Esophagus squamous epithelium (tissue), 5 donors: ENCODE data around the gene DACT2. TPM values are rescaled to one million over a fixed set of nuclear protein-coding genes. Genes with fewer than 3 reads are reported as not detected.

Source experiments
- DNase-seq: peaks from one replicate; lab custom pipeline; 2025; lab: John Stamatoyannopoulos, UW
- H3K27ac ChIP-seq, 4 donors: fragments of 200-600 bp; sonication (generic); one replicate each; pipeline ENCODE4 v1.5.1; 2016 to 2019; ENCODE audit warnings: mild to moderate bottlenecking in 1 of 4
- H3K27me3 ChIP-seq, 4 donors: fragments of 200-600 bp; sonication (generic); 1 replicate in 3 of 4; 2 replicates in 1 of 4; pipeline versions ENCODE4 v1.5.1 to v1.6.0; 2017 to 2021; ENCODE audit warnings: antibody characterized with exemption in 1 of 4
- H3K36me3 ChIP-seq, 3 donors: fragments of 200-600 bp; sonication (generic); one replicate each; pipeline ENCODE4 v1.5.1; 2016 to 2019
- H3K4me1 ChIP-seq, 3 donors: fragments of 200-600 bp; sonication (generic); one replicate each; pipeline ENCODE4 v1.5.1; 2017 to 2019
- H3K4me3 ChIP-seq, 4 donors: fragments of 200-600 bp; sonication (generic); 1 replicate in 3 of 4; 2 replicates in 1 of 4; pipeline ENCODE4 v1.5.1; 2016 to 2019; ENCODE audit warnings: mild to moderate bottlenecking in 2 of 4, moderate library complexity in 1 of 4
- H3K9me3 ChIP-seq, 3 donors: fragments of 200-600 bp; sonication (generic); one replicate each; pipeline ENCODE4 v1.5.1; 2016 to 2019
- CTCF ChIP-seq, 6 experiments: fragments of 450-650 bp in 4 of 6; fragments of 200-600 bp in 2 of 6; sonication (generic) in 2 of 6; IDR thresholded peaks; one replicate each; pipeline ENCODE4 v1.5.1; 2016 to 2019; ENCODE audit warnings: antibody characterized with exemption in 6 of 6, mild to moderate bottlenecking in 4 of 6, moderate library complexity in 4 of 6
- POLR2A ChIP-seq, 4 donors: fragments of 450-650 bp; IDR thresholded peaks; one replicate each; pipeline ENCODE4 v1.6.1; 2017; ENCODE audit warnings: antibody characterized with exemption in 4 of 4, mild to moderate bottlenecking in 4 of 4, moderate library complexity in 3 of 4
- WGBS, 2 donors: methylation state at CpG; one replicate each; pipeline ENCODE4 v1.1.5; 2018; 5-methylcytosine and 5-hydroxymethylcytosine counted together
- intact Hi-C: fragments of 100-400 bp; cut with DNase I; formaldehyde crosslinking; loops from one replicate; pipeline ENCODE4 v1.15.0; 2022
- total RNA-seq, 4 donors: library from RNA; depleted of rRNA; stranded (reverse); fragments of >200 nt; gene quantifications; one replicate each; pipeline ENCODE4 v1.1.0, GENCODE V29; 2016
- donor health status: DM: yes; HTN: yes; CAD: no.

The DACT2 gene
- total RNA-seq, 4 donors from 2014 or later = 0.57 to 2.8 (median 1.9) TPM

DNA sequence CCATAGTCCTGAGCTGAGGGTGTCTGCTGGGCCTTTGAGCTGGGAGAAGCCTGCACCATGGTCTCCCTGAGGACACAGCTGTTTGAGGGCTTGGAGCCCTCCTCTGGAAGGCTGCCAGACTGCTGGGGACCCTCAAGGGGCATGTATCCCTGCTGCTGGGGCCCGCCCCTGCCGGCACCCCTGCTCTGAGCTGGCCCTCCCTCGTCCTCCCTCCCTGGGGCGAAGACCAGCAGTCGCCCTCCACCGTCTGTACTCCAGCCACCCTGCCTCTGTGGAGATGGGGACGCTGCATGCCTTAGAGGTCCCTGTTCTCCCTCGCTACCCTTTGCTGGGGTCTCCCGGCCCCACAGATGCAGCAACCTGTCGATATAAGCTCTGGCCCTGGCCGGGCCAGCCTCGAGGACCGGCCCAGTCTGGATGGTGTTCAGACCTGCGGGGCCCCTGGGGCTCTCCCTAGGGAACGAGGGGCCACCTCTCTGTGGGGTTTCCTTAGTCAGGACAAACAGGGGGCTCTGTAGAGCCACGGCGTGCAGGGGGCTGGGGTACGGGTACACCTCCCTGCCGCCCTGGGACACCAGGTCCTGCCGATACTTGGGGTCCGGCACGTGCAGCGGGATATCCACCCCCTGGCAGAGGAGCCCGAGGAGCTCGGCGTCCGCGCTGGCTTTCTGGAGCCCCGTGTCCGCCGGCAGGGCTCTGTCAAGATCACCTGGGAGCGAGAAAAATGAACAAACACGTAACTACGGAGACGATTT lies 11.0 kb downstream of the DACT2 start:
- Histone ChIP-seq H3K4me1 (peaks cover 3 to 17% (median 4%) of the 10 kb centered on the region in 3 donors), H3K4me3 (no peak overlapping the region), H3K27ac (no peak overlapping the region), H3K36me3 (peaks cover 0 to 18% (median 0%) of the 10 kb centered on the region in 3 donors), H3K27me3 (peaks cover 0 to 1% (median 0%) of the 10 kb centered on the region in 4 donors), H3K9me3 (no peaks in the 10 kb centered on the region)
- no peak for DNase-seq
- intact Hi-C loops = no loop called here
- no peak for TF ChIP-seq CTCF (IDR thresholded peaks at IDR 0.05)
- TF ChIP-seq POLR2A (IDR thresholded peaks at IDR 0.05) = no peak
- WGBS, 2 donors = 93 to 97% methylated on average over 8 to 11 of the region's 35 CpGs

DNA sequence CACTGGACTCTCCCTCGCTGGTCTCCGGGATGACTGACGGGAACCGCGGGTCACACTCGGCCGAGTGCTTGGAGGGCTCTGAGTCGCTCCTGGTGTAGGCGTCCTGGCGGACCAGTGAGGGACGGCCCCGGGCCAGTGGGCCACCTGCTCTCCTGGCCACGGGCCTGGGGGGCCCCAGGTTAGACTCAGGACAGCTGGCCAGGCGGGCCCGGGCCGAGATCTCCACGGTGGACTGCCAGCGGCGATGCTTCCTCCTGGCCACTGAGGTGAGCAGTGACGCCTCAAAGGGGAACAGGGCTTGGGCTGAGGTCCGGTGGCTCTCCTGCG lies 11.9 kb downstream of the DACT2 start:
- intact Hi-C loops = no loop called here
- WGBS, 2 donors = 94% methylated on average over 3 of the region's 22 CpGs; no CpG with 5 or more reads in 1 of the 2 donors
- Histone ChIP-seq H3K9me3 (no peaks in the 10 kb centered on the region), H3K27ac (no peak overlapping the region), H3K4me3 (no peak overlapping the region), H3K36me3 (peaks cover 0 to 18% (median 0%) of the 10 kb centered on the region in 3 donors), H3K4me1 (peaks cover 0 to 8% (median 0%) of the 10 kb centered on the region in 3 donors), H3K27me3 (no peaks in the 10 kb centered on the region)
- TF ChIP-seq CTCF (IDR thresholded peaks at IDR 0.05) = no peak
- TF ChIP-seq POLR2A (IDR thresholded peaks at IDR 0.05) = no peak
- no peak for DNase-seq

DNA sequence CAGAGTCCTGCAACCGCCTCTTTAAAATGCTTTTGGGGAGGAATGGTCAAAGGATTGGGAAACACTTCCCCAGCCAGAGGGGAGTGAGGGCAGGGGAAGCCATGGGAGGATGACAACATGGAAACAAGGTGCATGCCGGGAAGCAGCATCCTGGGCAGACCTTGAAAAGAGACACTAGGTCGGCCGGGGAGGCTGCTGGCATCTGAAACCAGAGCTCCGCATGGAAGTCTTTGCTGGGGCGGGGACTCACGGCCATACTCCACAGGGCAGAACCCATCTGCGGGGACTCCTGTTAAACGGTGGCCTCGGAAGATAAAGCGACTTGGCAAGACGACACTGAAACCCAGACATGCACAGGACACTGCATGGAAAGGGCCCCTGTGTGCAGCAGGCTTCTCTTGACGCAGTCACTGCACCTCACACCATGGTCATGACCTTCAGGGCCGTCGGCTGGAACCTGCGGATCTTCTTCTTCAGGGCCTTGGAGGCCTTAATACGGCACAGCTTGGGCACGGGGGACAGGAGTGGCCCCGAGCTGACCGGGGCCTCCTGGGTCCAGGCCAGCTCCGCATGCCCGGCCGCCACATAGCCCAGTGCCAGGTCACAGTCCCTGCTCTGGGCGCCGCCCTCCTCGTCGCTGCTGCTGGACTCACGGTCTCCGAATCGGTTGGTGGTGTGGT lies 12.4 kb downstream of the DACT2 start:
- 90 to 93% methylated on average over 7 to 12 of the region's 30 CpGs for WGBS, 2 donors

DNA sequence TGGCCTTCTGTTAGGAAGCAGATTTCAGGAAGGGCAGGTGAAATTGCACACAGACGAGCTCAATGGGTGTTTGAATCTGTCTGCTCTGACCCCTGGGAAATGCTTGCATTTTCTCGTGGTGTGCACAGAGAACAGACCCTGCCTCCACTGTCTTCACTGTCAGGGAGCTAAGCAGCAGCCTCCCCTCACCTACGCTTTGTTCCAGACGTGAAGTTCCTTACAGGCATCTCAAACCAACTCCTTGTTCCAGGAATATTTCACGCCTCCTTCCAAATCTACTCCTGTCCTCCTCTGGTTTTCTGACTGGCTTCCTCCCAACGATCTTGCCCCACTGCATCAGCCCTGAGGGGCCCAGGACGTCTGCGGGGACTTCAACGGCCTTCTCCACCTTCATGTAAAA lies 13.7 kb downstream of the DACT2 start:
- WGBS, 2 donors = 73 to 75% methylated on average over 9 of the region's 9 CpGs
- H3K4me1 ChIP-seq = no peaks in the 10 kb centered on the region
- no peak overlapping the region for H3K27ac ChIP-seq
- no peak overlapping the region for H3K4me3 ChIP-seq
- TF ChIP-seq POLR2A (IDR thresholded peaks at IDR 0.05) (no peak), CTCF (IDR thresholded peaks at IDR 0.05) (no peak)
- DNase-seq = no peak
- intact Hi-C loops = no loop called here
- H3K9me3 ChIP-seq = no peaks in the 10 kb centered on the region
- H3K27me3 ChIP-seq = no peaks in the 10 kb centered on the region
- peaks cover 0 to 18% (median 0%) of the 10 kb centered on the region in 3 donors for H3K36me3 ChIP-seq

More for the DNA sequence above, 12.4 kb downstream of the DACT2 start:
- H3K4me3 ChIP-seq = no peak overlapping the region
- no peak overlapping the region for H3K27ac ChIP-seq
- no peak for TF ChIP-seq POLR2A (IDR thresholded peaks at IDR 0.05)
- no peak for TF ChIP-seq CTCF (IDR thresholded peaks at IDR 0.05)
- no peaks in the 10 kb centered on the region for H3K9me3 ChIP-seq
- peaks cover 0 to 18% (median 0%) of the 10 kb centered on the region in 3 donors for H3K36me3 ChIP-seq
- peaks cover 0 to 3% (median 0%) of the 10 kb centered on the region in 3 donors for H3K4me1 ChIP-seq
- no peaks in the 10 kb centered on the region for H3K27me3 ChIP-seq
- intact Hi-C loops = no loop called here
- DNase-seq = no peak
